ENCODE data around the gene TBATA.

GRCh38 chr10:70829543-70829942 lies 44.4 kb upstream of the TBATA start:
- TF ChIP-seq POLR2AphosphoS5 (IDR thresholded peaks at IDR 0.05; ENCODE audit: borderline replicate concordance, low read depth, low read length) (no peak), EZH2 (IDR thresholded peaks at IDR 0.05) (no peak), FOXP2 (optimal IDR thresholded peaks at IDR 0.05; ENCODE audit: control extremely low read depth, extremely low read length, insufficient read depth) (no peak)
